Activated CD4-positive, alpha-beta memory T cell treated with anti-CD3 and anti-CD28 coated beads for 36 hours (primary cell): ENCODE data around the gene LNX2. TPM values are rescaled to one million over a fixed set of nuclear protein-coding genes. Genes with fewer than 3 reads are reported as not detected.

Source experiments
- CTCF ChIA-PET: fragments of 350-600 bp; sonication (Branson Sonifier 250); formaldehyde crosslinking; loops from one replicate; lab custom pipeline; 2021; ENCODE audit warnings: antibody characterized with exemption, inconsistent platforms; lab: Charles Lee
- POLR2A ChIA-PET: fragments of 350-600 bp; sonication (Branson Sonifier 250); formaldehyde crosslinking; loops from one replicate; lab custom pipeline; 2021; ENCODE audit warnings: antibody characterized with exemption; lab: Charles Lee
- DNase-seq: peaks from one replicate; pipeline ENCODE4 v3.0.0-alpha.2; 2020
- H3K27ac Mint-ChIP-seq: one replicate; pipeline ENCODE4 v1.8.0; 2021; ENCODE audit warnings: mixed read lengths
- H3K27me3 Mint-ChIP-seq: one replicate; pipeline ENCODE4 v1.8.0; 2021; ENCODE audit warnings: mixed read lengths
- H3K36me3 Mint-ChIP-seq: one replicate; pipeline ENCODE4 v1.8.0; 2021; ENCODE audit warnings: mixed read lengths
- H3K4me1 Mint-ChIP-seq: one replicate; pipeline ENCODE4 v1.8.0; 2021; ENCODE audit warnings: low read depth, mixed read lengths
- H3K4me3 Mint-ChIP-seq: one replicate; pipeline ENCODE4 v1.8.0; 2021; ENCODE audit warnings: mild to moderate bottlenecking, mixed read lengths
- H3K9me3 Mint-ChIP-seq: one replicate; pipeline ENCODE4 v1.8.0; 2021; ENCODE audit warnings: mixed read lengths
- intact Hi-C: fragments of 100-400 bp; cut with micrococcal nuclease; formaldehyde crosslinking; loops from one replicate; pipeline ENCODE4 v1.15.1; 2023
- total RNA-seq, 2 experiments: library from RNA; stranded (reverse); gene quantifications; one replicate each; pipeline ENCODE4 v1.2.3, GENCODE V29; 2021

Gene LNX2
- total RNA-seq, 2 experiments from 2014 or later: 5.0 to 5.4 TPM

DNA sequence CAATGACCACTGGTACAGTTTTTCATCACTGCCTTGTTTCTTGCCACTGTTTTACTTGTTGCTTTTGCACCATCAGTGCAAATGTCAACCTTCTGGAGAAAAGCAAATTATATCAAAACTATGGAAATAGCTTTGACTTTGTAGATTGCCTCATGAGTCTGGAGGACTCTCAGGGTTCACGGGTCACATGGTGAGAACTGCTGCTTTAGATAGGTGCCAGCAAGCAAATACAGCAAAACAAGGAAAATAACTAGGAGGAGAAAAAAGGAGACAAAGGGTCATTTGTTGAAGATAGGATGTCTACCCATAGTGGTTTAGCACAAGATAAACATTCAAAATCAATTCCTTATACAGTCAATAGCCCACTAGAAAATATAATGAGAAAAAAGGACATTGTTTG lies 34.5 kb upstream of the LNX2 start:
- Mint-ChIP-seq H3K27ac (no peak overlapping the region), H3K9me3 (peaks cover 7% of the 10 kb centered on the region), H3K4me1 (no peaks in the 10 kb centered on the region), H3K36me3 (peaks cover 31% of the 10 kb centered on the region), H3K4me3 (no peak overlapping the region), H3K27me3 (no peaks in the 10 kb centered on the region)
- CTCF ChIA-PET: no interaction called here
- DNase-seq: no peak
- POLR2A ChIA-PET: interaction anchor here (0.5 kb wide), 1 partner anchor 18 kb away, joined by 3 read pairs; no protein-coding TSS in a partner anchor
- intact Hi-C loops: no loop called here

- CTCF ChIA-PET: no interaction called here
- H3K4me3 Mint-ChIP-seq: no peak overlapping the region
Observed at GRCh38 chr13:27654059-27654458, 33.7 kb upstream of the LNX2 start.

DNA sequence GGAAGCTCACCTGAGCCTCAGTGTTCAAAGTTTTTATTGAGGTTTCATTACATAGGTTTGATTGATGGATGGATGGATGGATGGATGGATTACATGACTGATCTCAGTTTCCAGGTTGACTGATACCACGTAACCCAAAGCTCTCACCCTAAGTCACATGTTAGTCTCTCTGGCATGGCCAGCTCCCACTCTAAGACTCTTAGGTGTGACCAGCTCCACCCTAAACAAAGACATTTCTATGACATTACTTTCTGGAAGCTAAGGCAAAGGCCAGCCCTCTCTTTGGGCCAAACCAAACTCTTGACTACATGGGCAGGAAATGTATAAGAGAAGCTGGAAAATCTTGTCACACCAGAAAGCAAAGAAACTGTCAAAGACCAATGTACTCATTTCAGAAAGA lies 30.0 kb upstream of the LNX2 start:
- ChIA-PET POLR2A (no interaction called here), CTCF (no interaction called here)
- intact Hi-C loops: no loop called here
- Mint-ChIP-seq H3K9me3 (peaks cover 15% of the 10 kb centered on the region), H3K4me1 (peaks cover 2% of the 10 kb centered on the region), H3K27me3 (no peaks in the 10 kb centered on the region), H3K4me3 (no peak overlapping the region), H3K36me3 (peaks cover 50% of the 10 kb centered on the region), H3K27ac (no peak overlapping the region)
- DNase-seq: no peak

More at GRCh38 chr13:27654059-27654458, 33.7 kb upstream of the LNX2 start:
- Mint-ChIP-seq H3K27me3 (no peaks in the 10 kb centered on the region), H3K27ac (no peak overlapping the region), H3K36me3 (peaks cover 36% of the 10 kb centered on the region), H3K9me3 (peaks cover 11% of the 10 kb centered on the region), H3K4me1 (no peaks in the 10 kb centered on the region)
- intact Hi-C loops: no loop called here
- no peak for DNase-seq
- POLR2A ChIA-PET: interaction anchor here (0.5 to 0.8 kb wide), 2 partner anchors 9 to 19 kb away, joined by 3 read pairs; no protein-coding TSS in a partner anchor

GRCh38 chr13:27644302-27644701 lies 24.0 kb upstream of the LNX2 start:
- peak overlapping the region; percentile 16 for H3K27ac Mint-ChIP-seq
- peaks cover 5% of the 10 kb centered on the region for H3K9me3 Mint-ChIP-seq
- intact Hi-C loops: no loop called here
- H3K36me3 Mint-ChIP-seq: peaks cover 26% of the 10 kb centered on the region
- H3K4me1 Mint-ChIP-seq: peaks cover 27% of the 10 kb centered on the region
- H3K27me3 Mint-ChIP-seq: no peaks in the 10 kb centered on the region
- no peak for DNase-seq
- H3K4me3 Mint-ChIP-seq: no peak overlapping the region
- ChIA-PET POLR2A (no interaction called here), CTCF (no interaction called here)

DNA sequence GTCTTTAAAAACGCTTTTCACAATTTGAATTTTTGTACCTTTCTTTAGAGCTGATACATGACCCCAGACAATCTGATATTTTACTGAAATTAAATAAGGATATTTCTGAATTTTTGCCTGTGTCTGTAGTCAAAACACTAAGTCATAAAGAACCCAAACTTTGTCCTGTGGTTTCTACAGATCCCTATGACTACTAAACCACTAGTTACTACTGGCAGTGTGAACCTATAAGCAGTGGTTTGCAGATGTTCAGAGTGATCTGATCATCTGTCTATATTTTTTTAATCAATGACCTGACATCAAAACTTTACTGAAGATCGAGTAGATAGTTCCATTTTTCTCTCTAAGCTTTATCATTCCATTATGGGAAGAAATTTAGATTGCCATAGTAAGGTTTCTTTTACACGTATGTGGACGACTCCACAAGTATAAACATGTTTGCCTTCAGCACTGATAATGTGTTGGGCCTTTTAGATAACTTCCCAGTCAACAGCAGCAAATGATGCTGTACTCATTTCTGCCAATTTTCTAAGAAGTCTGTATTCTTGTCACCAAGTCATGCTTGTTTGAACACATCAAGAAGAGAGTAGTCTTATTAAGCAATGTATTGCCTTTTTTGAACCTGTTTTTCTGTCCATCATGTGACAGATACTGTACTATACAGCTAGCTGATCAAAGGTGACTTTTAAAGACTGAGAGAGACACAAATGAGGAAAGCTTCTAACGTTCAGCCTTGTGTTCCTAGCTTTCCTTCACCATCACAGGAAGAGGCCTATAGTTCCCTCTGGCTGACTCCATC lies 23.2 kb upstream of the LNX2 start:
- intact Hi-C loops: no loop called here
- H3K27ac Mint-ChIP-seq: no peak overlapping the region
- DNase-seq: no peak
- H3K9me3 Mint-ChIP-seq: no peaks in the 10 kb centered on the region
- H3K4me3 Mint-ChIP-seq: no peak overlapping the region
- POLR2A ChIA-PET: no interaction called here
- peaks cover 21% of the 10 kb centered on the region for H3K36me3 Mint-ChIP-seq
- no peaks in the 10 kb centered on the region for H3K27me3 Mint-ChIP-seq
- CTCF ChIA-PET: no interaction called here
- H3K4me1 Mint-ChIP-seq: peaks cover 29% of the 10 kb centered on the region

- no peaks in the 10 kb centered on the region for H3K9me3 Mint-ChIP-seq
- peaks cover 14% of the 10 kb centered on the region for H3K36me3 Mint-ChIP-seq
- H3K27me3 Mint-ChIP-seq: no peaks in the 10 kb centered on the region
- no peak for DNase-seq
- ChIA-PET CTCF (interaction anchor here (0.7 kb wide), 1 partner anchor 508 kb away, joined by 3 read pairs; no protein-coding TSS in a partner anchor), POLR2A (no interaction called here)
- intact Hi-C loops: no loop called here
- no peak overlapping the region for H3K4me3 Mint-ChIP-seq
- peaks cover 38% of the 10 kb centered on the region for H3K4me1 Mint-ChIP-seq
- no peak overlapping the region for H3K27ac Mint-ChIP-seq
Observed at GRCh38 chr13:27641711-27642502, 21.6 kb upstream of the LNX2 start.

- POLR2A ChIA-PET: no interaction called here
- H3K36me3 Mint-ChIP-seq: peaks cover 6% of the 10 kb centered on the region
Observed at GRCh38 chr13:27639186-27639585, 18.9 kb upstream of the LNX2 start.

GRCh38 chr13:27638521-27638920 lies 18.2 kb upstream of the LNX2 start:
- Mint-ChIP-seq H3K27me3 (no peaks in the 10 kb centered on the region), H3K4me1 (peaks cover 46% of the 10 kb centered on the region), H3K4me3 (no peak overlapping the region), H3K27ac (no peak overlapping the region), H3K9me3 (no peaks in the 10 kb centered on the region), H3K36me3 (peaks cover 7% of the 10 kb centered on the region)
- intact Hi-C loops: no loop called here
- ChIA-PET CTCF (interaction anchor here (1.2 kb wide), 1 partner anchor 16 kb away, joined by 4 read pairs; the partner anchor contains the start of gene POLR1D), POLR2A (no interaction called here)
- DNase-seq: no peak

More at GRCh38 chr13:27639186-27639585, 18.9 kb upstream of the LNX2 start:
- Mint-ChIP-seq H3K4me3 (no peak overlapping the region), H3K4me1 (peaks cover 49% of the 10 kb centered on the region), H3K27me3 (no peaks in the 10 kb centered on the region), H3K27ac (no peak overlapping the region), H3K9me3 (no peaks in the 10 kb centered on the region)
- no peak for DNase-seq
- intact Hi-C loops: no loop called here
- CTCF ChIA-PET: interaction anchor here (1.2 to 1.3 kb wide), 2 partner anchors 17 to 106 kb away, joined by 3 to 4 read pairs; partner anchors contain the start of gene POLR1D

DNA sequence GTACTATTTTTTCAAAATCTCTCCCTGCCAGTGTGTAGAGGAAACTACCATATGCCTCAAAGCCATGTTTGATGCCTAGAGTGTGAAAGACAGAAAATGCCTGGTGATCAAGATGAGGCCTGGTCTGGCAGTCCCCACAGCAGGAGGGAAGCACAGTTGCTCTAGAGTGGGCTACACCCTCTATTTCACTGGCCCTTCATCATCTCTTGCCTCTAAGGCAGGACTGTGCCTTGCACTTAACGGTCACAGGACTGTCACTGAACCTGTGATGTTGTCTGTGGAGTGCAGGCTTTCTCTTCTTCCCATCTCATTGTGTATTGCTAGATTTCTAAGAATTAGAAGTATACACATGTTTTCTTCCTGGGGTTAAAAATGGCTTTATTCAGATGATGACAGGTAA lies 17.7 kb upstream of the LNX2 start:
- no peaks in the 10 kb centered on the region for H3K27me3 Mint-ChIP-seq

DNA sequence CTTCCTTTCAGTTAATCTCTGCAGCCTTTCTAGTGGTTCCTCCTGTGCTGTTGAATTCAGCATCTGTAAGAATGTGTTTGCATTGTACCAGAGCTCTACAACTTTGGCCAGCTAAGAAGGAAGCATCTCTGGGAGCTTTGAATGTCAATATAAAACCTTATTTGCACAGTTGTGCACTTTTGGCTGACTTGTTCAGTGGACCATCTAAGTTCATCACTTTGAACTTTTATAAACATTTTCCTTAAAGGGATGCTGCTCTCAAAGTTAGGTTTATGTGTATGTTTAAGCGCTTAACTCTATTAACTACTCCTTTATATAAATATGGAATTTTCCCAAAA lies 16.9 kb upstream of the LNX2 start:
- Mint-ChIP-seq H3K4me3 (no peak overlapping the region), H3K27me3 (no peaks in the 10 kb centered on the region), H3K27ac (no peak overlapping the region), H3K36me3 (peaks cover 9% of the 10 kb centered on the region), H3K4me1 (peaks cover 40% of the 10 kb centered on the region), H3K9me3 (no peaks in the 10 kb centered on the region)
- POLR2A ChIA-PET: no interaction called here
- intact Hi-C loops: no loop called here
- no peak for DNase-seq
- CTCF ChIA-PET: interaction anchor here (0.6 to 1.1 kb wide), 2 partner anchors 17 to 427 kb away, joined by 3 to 4 read pairs; partner anchors contain the start of gene LNX2

More for the DNA sequence above, 17.7 kb upstream of the LNX2 start:
- intact Hi-C loops: no loop called here
- Mint-ChIP-seq H3K36me3 (peaks cover 6% of the 10 kb centered on the region), H3K27ac (no peak overlapping the region), H3K4me1 (peaks cover 42% of the 10 kb centered on the region), H3K4me3 (no peak overlapping the region), H3K9me3 (no peaks in the 10 kb centered on the region)
- POLR2A ChIA-PET: no interaction called here
- no peak for DNase-seq
- CTCF ChIA-PET: no interaction called here

- intact Hi-C loops: no loop called here
- H3K4me1 Mint-ChIP-seq: peaks cover 44% of the 10 kb centered on the region
- ChIA-PET POLR2A (no interaction called here), CTCF (interaction anchor here (0.6 to 1.1 kb wide), 2 partner anchors 16 to 427 kb away, joined by 3 to 4 read pairs; partner anchors contain the start of gene LNX2)
- no peak overlapping the region for H3K27ac Mint-ChIP-seq
- no peak for DNase-seq
- H3K27me3 Mint-ChIP-seq: no peaks in the 10 kb centered on the region
- peaks cover 10% of the 10 kb centered on the region for H3K36me3 Mint-ChIP-seq
- H3K9me3 Mint-ChIP-seq: no peaks in the 10 kb centered on the region
- no peak overlapping the region for H3K4me3 Mint-ChIP-seq
Observed at GRCh38 chr13:27636589-27637288, 16.4 kb upstream of the LNX2 start.
